ENCODE measurements around the gene NDUFAF8. TPM values are rescaled to one million over a fixed set of nuclear protein-coding genes. Genes with fewer than 3 reads are reported as not detected.

NDUFAF8 gene
- polyA plus RNA-seq, 2 of the 4 experiments (the other 2 are of a cell fraction): 179 to 308 TPM

GRCh38 chr17:81274471-81274855, 35.3 kb downstream of the NDUFAF8 start:
- ATAC-seq (no peak), FAIRE-seq (no peak), DNase-seq (ENCODE audit: low read depth in 1 of 2, low spot score in 1 of 2) (no peak)
- Histone ChIP-seq H3K4me2 (no peak overlapping the region), H3K4me3 (no peak overlapping the region), H3K4me1 (no peaks in the 10 kb centered on the region), H3K9me3 (no peaks in the 10 kb centered on the region), H3K27ac (no peak overlapping the region)
- ChIA-PET POLR2A (no interaction called here), CTCF (interaction anchor here (1.2 to 15.4 kb wide), 4 partner anchors 17 to 131 kb away, joined by 3 to 129 read pairs (median 4); no protein-coding TSS in a partner anchor)
- TF ChIP-seq NPAS2 (CRISPR knock-in tag; IDR thresholded peaks at IDR 0.05; ENCODE audit: borderline replicate concordance) (no peak), RFX5 (IDR thresholded peaks at IDR 0.05) (no peak), RARB (CRISPR knock-in tag; IDR thresholded peaks at IDR 0.05) (no peak), CEBPB (IDR thresholded peaks at IDR 0.05) (no peak), FOSB (CRISPR knock-in tag; IDR thresholded peaks at IDR 0.05) (no peak), JUNB (IDR thresholded peaks at IDR 0.05) (no peak), KDM5A (IDR thresholded peaks at IDR 0.05) (no peak), FOSL2 (IDR thresholded peaks at IDR 0.05) (no peak), FOSL2 (CRISPR knock-in tag; IDR thresholded peaks at IDR 0.05) (no peak), EHF (CRISPR knock-in tag; IDR thresholded peaks at IDR 0.05) (no peak), CBX2 (IDR thresholded peaks at IDR 0.05; ENCODE audit: borderline replicate concordance, low read depth) (no peak), GATA3 (IDR thresholded peaks at IDR 0.05; ENCODE audit: borderline replicate concordance) (no peak), POLR2A (IDR thresholded peaks at IDR 0.05; ENCODE audit: low read length) (no peak), HOXA7 (CRISPR knock-in tag; IDR thresholded peaks at IDR 0.05) (no peak), MAZ (IDR thresholded peaks at IDR 0.05; ENCODE audit: borderline replicate concordance, low read depth, low read length) (no peak), FOXS1 (CRISPR knock-in tag; IDR thresholded peaks at IDR 0.05) (no peak)
- TF ChIP-seq, protein P1, sequence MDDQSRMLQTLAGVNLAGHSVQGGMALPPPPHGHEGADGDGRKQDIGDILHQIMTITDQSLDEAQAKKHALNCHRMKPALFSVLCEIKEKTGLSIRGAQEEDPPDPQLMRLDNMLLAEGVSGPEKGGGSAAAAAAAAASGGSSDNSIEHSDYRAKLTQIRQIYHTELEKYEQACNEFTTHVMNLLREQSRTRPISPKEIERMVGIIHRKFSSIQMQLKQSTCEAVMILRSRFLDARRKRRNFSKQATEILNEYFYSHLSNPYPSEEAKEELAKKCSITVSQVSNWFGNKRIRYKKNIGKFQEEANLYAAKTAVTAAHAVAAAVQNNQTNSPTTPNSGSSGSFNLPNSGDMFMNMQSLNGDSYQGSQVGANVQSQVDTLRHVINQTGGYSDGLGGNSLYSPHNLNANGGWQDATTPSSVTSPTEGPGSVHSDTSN (IDR thresholded peaks at IDR 0.05): no peak
- TF ChIP-seq, protein P2, sequence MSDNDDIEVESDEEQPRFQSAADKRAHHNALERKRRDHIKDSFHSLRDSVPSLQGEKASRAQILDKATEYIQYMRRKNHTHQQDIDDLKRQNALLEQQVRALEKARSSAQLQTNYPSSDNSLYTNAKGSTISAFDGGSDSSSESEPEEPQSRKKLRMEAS (IDR thresholded peaks at IDR 0.05): no peak
- TF ChIP-seq, protein P3, sequence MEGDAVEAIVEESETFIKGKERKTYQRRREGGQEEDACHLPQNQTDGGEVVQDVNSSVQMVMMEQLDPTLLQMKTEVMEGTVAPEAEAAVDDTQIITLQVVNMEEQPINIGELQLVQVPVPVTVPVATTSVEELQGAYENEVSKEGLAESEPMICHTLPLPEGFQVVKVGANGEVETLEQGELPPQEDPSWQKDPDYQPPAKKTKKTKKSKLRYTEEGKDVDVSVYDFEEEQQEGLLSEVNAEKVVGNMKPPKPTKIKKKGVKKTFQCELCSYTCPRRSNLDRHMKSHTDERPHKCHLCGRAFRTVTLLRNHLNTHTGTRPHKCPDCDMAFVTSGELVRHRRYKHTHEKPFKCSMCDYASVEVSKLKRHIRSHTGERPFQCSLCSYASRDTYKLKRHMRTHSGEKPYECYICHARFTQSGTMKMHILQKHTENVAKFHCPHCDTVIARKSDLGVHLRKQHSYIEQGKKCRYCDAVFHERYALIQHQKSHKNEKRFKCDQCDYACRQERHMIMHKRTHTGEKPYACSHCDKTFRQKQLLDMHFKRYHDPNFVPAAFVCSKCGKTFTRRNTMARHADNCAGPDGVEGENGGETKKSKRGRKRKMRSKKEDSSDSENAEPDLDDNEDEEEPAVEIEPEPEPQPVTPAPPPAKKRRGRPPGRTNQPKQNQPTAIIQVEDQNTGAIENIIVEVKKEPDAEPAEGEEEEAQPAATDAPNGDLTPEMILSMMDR (IDR thresholded peaks at IDR 0.05): no peak
- TF ChIP-seq, protein P4, sequence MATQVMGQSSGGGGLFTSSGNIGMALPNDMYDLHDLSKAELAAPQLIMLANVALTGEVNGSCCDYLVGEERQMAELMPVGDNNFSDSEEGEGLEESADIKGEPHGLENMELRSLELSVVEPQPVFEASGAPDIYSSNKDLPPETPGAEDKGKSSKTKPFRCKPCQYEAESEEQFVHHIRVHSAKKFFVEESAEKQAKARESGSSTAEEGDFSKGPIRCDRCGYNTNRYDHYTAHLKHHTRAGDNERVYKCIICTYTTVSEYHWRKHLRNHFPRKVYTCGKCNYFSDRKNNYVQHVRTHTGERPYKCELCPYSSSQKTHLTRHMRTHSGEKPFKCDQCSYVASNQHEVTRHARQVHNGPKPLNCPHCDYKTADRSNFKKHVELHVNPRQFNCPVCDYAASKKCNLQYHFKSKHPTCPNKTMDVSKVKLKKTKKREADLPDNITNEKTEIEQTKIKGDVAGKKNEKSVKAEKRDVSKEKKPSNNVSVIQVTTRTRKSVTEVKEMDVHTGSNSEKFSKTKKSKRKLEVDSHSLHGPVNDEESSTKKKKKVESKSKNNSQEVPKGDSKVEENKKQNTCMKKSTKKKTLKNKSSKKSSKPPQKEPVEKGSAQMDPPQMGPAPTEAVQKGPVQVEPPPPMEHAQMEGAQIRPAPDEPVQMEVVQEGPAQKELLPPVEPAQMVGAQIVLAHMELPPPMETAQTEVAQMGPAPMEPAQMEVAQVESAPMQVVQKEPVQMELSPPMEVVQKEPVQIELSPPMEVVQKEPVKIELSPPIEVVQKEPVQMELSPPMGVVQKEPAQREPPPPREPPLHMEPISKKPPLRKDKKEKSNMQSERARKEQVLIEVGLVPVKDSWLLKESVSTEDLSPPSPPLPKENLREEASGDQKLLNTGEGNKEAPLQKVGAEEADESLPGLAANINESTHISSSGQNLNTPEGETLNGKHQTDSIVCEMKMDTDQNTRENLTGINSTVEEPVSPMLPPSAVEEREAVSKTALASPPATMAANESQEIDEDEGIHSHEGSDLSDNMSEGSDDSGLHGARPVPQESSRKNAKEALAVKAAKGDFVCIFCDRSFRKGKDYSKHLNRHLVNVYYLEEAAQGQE (IDR thresholded peaks at IDR 0.05): no peak
- 94% methylated on average over 14 of the region's 14 CpGs for WGBS (ENCODE audit: missing lambda C conversion rate)

DNA sequence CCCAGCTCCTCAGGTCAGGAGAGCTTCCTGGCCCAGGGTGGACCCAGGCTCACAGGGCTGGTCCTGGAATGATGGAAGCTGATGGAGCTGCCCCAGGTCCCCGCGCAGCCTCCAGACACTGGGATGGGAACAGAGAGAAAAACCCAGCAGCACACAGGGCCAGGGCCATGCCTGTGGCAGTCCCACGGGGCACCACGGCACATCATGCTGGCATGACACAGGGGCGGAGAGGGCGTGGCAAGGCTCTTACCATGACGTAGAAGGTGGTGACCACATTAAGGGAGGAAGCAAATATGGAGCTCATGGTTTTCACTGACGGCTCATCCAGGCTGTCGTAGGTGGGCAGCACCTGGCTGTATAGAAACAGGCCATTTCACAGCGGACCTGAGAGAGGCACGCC, 37.7 kb downstream of the NDUFAF8 start:
- Histone ChIP-seq H3K9me3 (no peaks in the 10 kb centered on the region), H3K4me1 (no peaks in the 10 kb centered on the region), H3K27ac (no peak overlapping the region), H3K4me2 (no peak overlapping the region), H3K4me3 (no peak overlapping the region)
- no peak for TF ChIP-seq HOXB13 (CRISPR knock-in tag; IDR thresholded peaks at IDR 0.05; ENCODE audit: low read depth)
- TF ChIP-seq E2F6 (IDR thresholded peaks at IDR 0.05; ENCODE audit: borderline replicate concordance, low read depth): no peak
- TF ChIP-seq HMGXB4 (CRISPR knock-in tag; IDR thresholded peaks at IDR 0.05; ENCODE audit: borderline replicate concordance): no peak
- no peak for TF ChIP-seq ATOH8 (CRISPR knock-in tag; IDR thresholded peaks at IDR 0.05; ENCODE audit: low read depth)
- TF ChIP-seq JUNB (IDR thresholded peaks at IDR 0.05): no peak
- no peak for TF ChIP-seq TFCP2L1 (CRISPR knock-in tag; IDR thresholded peaks at IDR 0.05)
- TF ChIP-seq POLR2A (IDR thresholded peaks at IDR 0.05; ENCODE audit: low read length): no peak
- TF ChIP-seq JUN (IDR thresholded peaks at IDR 0.05): no peak
- no peak for TF ChIP-seq EHF (CRISPR knock-in tag; IDR thresholded peaks at IDR 0.05)
- TF ChIP-seq, protein P2 (IDR thresholded peaks at IDR 0.05): no peak
- no peak for ATAC-seq
- ChIA-PET CTCF (interaction anchor here (1.0 to 15.4 kb wide), 2 partner anchors 19 to 208 kb away, joined by 3 to 129 read pairs; no protein-coding TSS in a partner anchor), POLR2A (no interaction called here)
- 97% methylated on average over 10 of the region's 11 CpGs for WGBS (ENCODE audit: missing lambda C conversion rate)
- no peak for FAIRE-seq
- DNase-seq (ENCODE audit: low read depth in 1 of 2, low spot score in 1 of 2): no peak
